ENCODE data around the gene OGFOD2.

OGFOD2 gene

DNA sequence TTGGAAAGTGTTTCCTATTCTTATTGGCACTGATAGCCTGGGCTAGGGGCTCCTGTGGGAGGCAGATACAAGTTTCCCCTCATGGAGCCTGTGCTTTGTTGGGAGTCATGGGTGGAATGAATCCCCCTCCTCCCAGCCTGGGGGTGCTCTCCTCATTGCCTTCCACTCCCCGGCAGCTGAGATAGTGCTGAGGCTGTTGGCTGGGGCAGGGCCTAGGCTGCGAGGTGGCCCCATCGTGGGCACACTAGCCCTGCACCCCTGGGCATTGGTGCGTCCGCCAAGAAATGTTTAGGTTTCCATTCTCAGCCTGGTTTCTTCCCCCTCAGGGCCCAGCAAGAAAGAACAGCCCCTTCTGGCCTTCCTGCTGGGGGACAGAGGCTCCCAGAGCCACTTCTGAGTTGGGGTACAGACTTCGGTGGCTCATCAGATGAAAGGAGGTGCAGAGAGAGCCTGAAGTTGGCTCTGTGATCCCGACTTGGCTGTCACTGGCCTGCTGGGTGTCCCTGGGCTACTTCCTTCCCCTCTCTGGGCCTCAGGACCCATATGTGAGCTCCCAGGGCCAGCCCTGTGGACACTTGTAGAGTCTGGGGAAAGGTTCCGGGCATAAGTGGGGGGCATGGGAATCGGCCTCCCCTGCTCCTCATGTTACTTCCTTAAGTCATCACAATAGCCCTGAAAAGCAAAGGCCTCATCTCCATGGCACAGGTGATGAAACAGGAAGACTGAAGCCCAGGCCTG lies 2.8 kb downstream of the OGFOD2 start:
- DNase-seq (ENCODE audit: low spot score) = no peak

DNA sequence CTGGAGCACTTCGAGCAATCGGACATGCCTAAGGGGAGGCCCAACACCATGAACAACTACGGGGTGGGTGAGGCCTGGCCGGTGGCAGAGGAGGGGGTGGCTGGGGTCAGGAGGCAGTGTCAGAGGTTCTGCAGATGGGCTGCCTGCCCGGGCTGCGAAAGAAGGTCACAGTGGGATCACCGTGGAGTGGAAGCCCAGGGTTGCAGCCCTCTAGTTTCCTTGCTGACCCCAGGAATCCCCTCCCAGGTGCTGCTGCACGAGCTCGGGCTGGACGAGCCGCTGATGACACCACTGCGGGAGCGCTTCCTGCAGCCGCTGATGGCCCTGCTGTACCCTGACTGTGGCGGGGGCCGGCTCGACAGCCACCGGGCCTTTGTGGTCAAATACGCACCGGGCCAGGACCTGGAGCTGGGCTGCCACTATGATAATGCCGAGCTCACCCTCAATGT lies 3.5 kb downstream of the OGFOD2 start:
- DNase-seq (ENCODE audit: low spot score) = no peak

- DNase-seq (ENCODE audit: low spot score) = no peak
These were observed 4.2 kb downstream of the OGFOD2 start for GRCh38 chr12:122979001-122979907.

DNA sequence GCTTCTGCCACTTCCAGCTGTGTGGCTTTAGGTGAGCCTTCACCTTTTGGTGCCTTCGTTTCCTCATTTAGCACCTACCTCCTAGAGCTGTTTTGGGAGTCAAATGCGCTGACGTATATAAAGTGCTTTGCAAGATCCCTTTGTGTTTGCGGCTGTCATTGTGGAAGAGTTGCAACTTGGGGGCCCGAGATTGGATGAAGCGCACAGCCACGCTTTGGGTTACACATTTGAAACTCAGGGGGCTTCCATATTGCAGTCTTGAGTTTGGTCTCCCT lies 4.8 kb downstream of the OGFOD2 start:
- no peak for DNase-seq (ENCODE audit: low spot score)

GRCh38 chr12:122980183-122981035 lies 5.4 kb downstream of the OGFOD2 start, which contains the start of gene ARL6IP4:
Gene ARL6IP4, plus strand, starts transcription at chr12:122980681. Its CDS starts 459 bp downstream, at chr12:122981140.
- peak; percentile 57 for DNase-seq (ENCODE audit: low spot score)

- DNase-seq (ENCODE audit: low spot score) = no peak
These were observed 6.0 kb downstream of the OGFOD2 start for GRCh38 chr12:122981036-122981471.

- no peak for DNase-seq (ENCODE audit: low spot score)
These were observed 6.8 kb downstream of the OGFOD2 start for GRCh38 chr12:122981587-122982476.

DNA sequence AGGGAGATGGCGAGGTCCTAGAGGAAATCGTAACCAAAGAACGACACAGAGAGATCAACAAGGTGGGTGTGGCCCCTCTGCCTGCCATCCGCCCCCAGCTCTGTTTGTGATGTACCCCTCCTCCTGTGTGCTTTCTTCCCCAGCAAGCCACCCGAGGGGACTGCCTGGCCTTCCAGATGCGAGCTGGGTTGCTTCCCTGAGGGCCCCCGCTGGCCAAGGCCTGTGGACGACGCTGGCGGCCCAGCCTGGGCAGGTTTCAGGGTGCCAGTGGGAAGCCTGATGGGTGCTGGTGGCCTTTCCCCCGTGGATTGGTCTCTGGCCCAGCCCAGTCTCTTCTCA lies 7.4 kb downstream of the OGFOD2 start:
- DNase-seq (ENCODE audit: low spot score) = no peak

DNA sequence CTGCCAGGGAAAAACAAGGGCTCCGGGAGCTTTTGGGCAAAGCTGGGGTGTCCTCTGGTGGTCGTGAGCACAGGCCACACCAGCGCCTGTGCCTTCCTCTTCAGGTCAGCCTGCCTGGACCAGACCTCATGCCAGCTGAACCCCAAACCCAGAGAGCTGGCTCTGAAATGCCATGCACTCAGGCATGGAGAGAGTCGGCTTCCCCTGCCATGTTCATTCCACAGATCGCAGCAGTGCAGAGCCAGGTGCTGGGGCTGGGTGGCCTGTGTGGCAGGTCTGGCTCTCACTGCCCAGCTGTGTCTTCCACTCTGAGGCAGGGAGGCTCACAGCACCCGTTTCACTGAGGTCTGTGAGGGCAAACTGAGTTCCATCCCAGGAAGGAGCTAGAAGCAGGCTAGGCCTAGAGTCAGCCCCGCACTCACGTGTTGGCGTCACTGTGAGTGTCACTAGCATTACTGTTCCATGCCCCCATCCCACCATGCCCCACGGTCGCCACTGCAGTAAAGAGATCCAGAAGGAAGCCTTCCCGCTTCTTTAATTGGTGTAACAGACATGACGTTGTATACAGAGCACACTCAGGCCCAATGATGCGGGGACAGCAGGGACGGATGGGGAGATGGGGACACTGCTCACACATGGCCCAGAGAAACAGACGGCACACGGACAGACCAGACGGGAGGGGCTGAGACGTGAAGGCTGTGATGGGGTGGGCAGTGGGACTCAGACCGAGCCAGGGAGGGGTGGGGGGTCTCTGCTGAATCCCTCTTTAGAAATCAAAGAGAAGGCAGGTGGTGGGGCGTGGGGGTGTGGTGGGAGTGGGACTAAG lies 8.1 kb downstream of the OGFOD2 start:
- no peak for DNase-seq (ENCODE audit: low spot score)

DNA sequence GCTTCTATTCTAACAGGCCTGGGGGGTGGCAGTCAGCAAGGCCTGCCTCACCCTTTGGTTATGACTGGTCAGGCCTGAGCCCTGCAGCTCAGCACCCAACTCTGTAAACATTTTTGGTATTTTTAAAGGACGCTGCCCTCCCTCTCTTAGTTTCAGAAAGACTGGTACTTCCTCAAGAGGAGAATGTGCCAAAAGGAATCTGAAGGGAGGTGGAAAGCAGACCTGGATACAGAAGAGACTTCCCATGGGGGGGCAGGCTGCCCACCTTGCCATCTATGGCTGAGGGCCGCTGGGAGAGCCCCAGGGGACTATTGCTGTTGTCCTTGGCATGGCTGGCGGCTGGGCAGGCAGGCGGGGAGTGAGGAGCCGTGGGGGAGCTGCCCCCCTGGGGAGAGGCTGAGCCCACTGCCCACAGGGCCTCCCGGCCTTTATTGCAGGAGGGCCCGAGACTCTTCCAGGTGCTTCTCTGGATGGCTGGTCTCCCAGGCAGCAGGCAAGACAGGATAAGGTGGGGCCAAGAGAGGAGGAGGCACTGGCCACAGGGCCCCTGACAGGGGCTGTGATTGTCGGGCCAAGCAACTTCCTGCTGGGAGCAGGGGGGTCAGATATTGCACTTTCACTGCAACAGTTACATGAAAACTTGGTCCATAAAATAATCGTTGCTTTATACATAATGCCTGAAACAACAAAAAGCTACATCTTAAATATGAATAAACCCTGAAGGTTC lies 8.9 kb downstream of the OGFOD2 start:
- DNase-seq (ENCODE audit: low spot score) = no peak

DNA sequence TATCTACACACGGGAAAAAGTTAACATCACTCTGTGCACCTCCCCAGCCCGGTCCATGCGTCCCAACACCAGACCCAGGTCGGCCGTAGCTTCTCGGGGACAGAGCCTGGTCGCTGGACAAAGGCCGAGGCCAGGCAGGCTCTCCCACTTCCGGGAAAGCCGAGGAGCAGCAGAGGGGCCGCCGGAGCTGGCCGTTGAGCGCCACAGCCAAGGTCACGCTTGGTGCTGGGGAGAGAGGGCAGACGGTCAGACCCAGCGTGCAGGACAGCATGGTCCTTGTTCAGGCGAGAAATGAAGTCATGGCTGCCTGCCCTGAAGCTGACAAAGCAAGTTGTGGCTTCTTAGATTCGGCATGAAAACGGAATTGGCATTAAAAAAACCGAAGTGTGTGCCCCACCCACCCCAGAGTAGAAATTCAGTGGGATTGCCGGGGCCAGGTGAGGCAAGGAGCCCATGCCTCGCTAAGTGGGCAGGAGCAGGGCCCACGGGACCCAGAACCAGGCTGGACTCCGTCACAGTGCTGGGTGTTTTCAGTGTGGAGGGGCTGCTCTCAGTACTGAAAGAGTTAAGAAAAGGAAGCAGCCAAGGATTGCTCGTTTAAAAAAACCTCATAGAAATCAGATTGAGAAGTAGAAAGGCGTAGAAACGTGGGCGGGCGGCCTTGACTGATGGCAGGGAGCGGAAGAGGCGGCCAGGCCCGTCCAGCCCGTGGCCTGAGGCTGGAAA lies 9.7 kb downstream of the OGFOD2 start:
- no peak for DNase-seq (ENCODE audit: low spot score)

GRCh38 chr12:122985338-122986257 lies 10.6 kb downstream of the OGFOD2 start:
- no peak for DNase-seq (ENCODE audit: low spot score)

DNA sequence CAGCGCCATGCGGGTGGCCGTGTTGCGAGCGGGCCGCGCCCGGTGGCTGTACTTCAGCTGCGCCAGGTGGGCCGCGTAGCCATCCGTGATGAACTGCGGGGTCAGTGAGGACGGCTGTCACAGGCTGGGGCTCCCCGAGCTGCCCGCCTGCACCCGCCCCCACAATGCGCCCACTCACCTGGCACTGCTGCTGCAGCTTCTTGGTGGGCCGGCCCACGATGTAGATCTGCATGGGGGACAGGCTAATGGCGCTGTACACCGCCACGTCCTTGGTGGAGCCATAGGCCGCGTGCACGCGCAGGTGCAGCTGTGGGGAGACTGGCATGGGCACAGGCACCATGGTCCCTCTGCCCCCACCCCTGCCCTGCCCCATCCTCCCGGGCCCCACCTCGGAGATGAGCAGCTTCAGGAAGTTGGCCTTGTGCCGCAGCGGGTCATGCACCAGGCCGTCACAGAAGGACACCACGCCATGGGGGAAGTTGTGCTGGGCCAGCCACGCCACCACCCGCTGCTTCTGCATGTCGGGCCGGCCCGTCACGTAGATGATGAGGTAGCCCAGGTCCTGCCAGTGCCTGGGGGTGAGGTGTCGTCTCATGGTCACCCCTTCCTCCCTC lies 11.3 kb downstream of the OGFOD2 start:
- DNase-seq (ENCODE audit: low spot score) = no peak

GRCh38 chr12:122987086-122987951 lies 12.3 kb downstream of the OGFOD2 start:
- no peak for DNase-seq (ENCODE audit: low spot score)

- DNase-seq (ENCODE audit: low spot score) = no peak
These were observed 13.0 kb downstream of the OGFOD2 start for GRCh38 chr12:122988036-122988435.

DNA sequence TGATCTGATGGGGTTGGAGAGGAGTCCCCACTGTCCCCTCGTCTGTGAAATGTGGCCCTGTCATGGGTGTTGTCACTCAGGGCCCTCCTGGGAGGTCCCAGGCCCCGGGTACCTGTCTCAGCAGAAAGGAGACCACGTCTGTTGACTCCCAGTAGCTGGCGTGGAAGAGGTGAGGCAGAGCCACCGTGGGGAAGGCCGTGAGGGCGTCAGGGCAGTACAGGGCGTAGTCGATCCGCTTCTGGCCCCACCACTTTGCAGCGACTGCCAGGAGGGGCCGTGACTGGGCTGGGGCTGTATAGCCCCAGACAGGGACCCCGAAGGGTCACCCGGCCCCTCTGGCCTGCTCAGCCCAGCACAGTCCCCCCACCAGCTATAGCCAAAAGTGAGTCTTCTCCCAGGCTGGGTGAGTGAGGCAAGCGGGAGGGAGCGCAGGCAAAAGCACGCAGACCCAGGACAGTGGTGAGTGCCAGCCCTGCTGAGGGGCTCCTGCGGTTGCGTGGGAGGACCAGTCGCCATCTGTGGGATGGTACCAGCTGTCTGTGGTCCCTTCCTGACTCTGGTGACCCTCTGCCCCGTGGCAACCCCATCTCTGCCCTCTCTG lies 13.7 kb downstream of the OGFOD2 start:
- DNase-seq (ENCODE audit: low spot score) = no peak
